ENCODE results near the gene FAM161A.

- no peak for TF ChIP-seq RAD21 (IDR thresholded peaks at IDR 0.05; ENCODE audit: low read depth)
- no peak for TF ChIP-seq REST (IDR thresholded peaks at IDR 0.05; ENCODE audit: low read depth)
- TF ChIP-seq ZBTB7A (IDR thresholded peaks at IDR 0.05; ENCODE audit: low read depth): no peak
- TF ChIP-seq MAX (IDR thresholded peaks at IDR 0.05): peak; percentile 97
- TF ChIP-seq CREB1 (IDR thresholded peaks at IDR 0.05; ENCODE audit: low read depth): no peak
- no peak for TF ChIP-seq CEBPB (IDR thresholded peaks at IDR 0.05)
- no peak; the same call in 1 of the 2 replicates for TF ChIP-seq TAF1 (IDR thresholded peaks at IDR 0.05; ENCODE audit: low read depth)
- no peak for TF ChIP-seq EP300 (IDR thresholded peaks at IDR 0.05; ENCODE audit: borderline replicate concordance)
These were observed 881 bp upstream of the FAM161A start for GRCh38 chr2:61854564-61855317.

All from Ishikawa (cell line).